ENCODE data around the gene DOCK7. TPM values are rescaled to one million over a fixed set of nuclear protein-coding genes. Genes with fewer than 3 reads are reported as not detected.

The DOCK7 gene
- polyA plus RNA-seq, 1 of the 3 experiments (the other 2 are of a cell fraction): 27.6 TPM

DNA sequence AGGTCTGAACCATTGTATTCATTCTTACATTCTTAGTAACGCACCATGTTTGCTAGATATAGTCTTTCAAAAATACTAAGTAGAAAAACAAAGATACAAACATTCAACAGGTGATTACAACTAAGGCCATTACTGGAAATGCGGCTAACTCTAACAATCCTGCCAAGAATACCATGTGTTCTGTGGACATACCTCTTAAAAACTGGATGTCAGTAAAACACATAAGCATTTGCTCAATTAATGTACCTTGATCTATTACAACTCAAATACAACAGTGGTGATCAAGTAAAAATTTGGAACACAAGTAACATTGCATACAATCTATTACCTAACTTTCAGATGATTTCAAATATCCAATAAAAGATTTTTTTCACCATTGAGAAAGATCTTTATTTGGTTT, 75.4 kb downstream of the DOCK7 start:
- Histone ChIP-seq H3K4me1 (ENCODE audit: control insufficient read depth in 1 of 2, insufficient read depth in 2 of 2, low read depth in 1 of 2, low read length in 1 of 2) (no peaks in the 10 kb centered on the region; a peak in 1 of 4 replicates), H3K9me2 (no peaks in the 10 kb centered on the region), H4K20me1 (ENCODE audit: insufficient read depth) (no peaks in the 10 kb centered on the region), H3K27me3 (ENCODE audit: insufficient read depth) (no peaks in the 10 kb centered on the region), H3K4me2 (no peak overlapping the region), H3K9me3 (no peaks in the 10 kb centered on the region; the same call in 1 of the 2 replicates), H3K36me3 (replicated peaks in 1 of 2; ENCODE audit: control insufficient read depth in 1 of 2, insufficient read depth in 2 of 2, low read length in 1 of 2) (peaks cover 17 to 38% of the 10 kb centered on the region in 2 experiments), H3K4me3 (ENCODE audit: low read depth in 2 of 2, low read length in 1 of 2) (no peak overlapping the region), H3F3A (replicated peaks; ENCODE audit: insufficient read depth) (peaks cover 17% of the 10 kb centered on the region), H3K27ac (ENCODE audit: low read depth in 2 of 2, low read length in 1 of 2) (no peak overlapping the region), H3K79me2 (ENCODE audit: insufficient read depth) (peaks cover 13% of the 10 kb centered on the region; the same call in 1 of the 2 replicates), H2AFZ (ENCODE audit: low read depth) (no peak overlapping the region), H3K9ac (no peak overlapping the region)
- 95% methylated on average over 2 of the region's 2 CpGs for WGBS (ENCODE audit: low lambda C conversion rate)
- ChIA-PET POLR2A (no interaction called here), CTCF (no interaction called here)
- TF ChIP-seq TAF1 (IDR thresholded peaks at IDR 0.05; ENCODE audit: borderline replicate concordance, low read depth, low read length) (no peak), ZBTB33 (IDR thresholded peaks at IDR 0.05; ENCODE audit: borderline replicate concordance, low read depth) (no peak), FOXJ3 (CRISPR knock-in tag; IDR thresholded peaks at IDR 0.05) (no peak), ELF1 (IDR thresholded peaks at IDR 0.05) (no peak), EZH2phosphoT487 (IDR thresholded peaks at IDR 0.05; ENCODE audit: borderline replicate concordance, low read depth) (no peak), GABPA (IDR thresholded peaks at IDR 0.05; ENCODE audit: low read depth) (no peak), NRF1 (IDR thresholded peaks at IDR 0.05; ENCODE audit: low read depth, low read length) (no peak), RCOR1 (IDR thresholded peaks at IDR 0.05; ENCODE audit: low read length) (no peak), RAD21 (IDR thresholded peaks at IDR 0.05; ENCODE audit: low read length) (no peak), GATA2 (CRISPR knock-in tag; IDR thresholded peaks at IDR 0.05) (no peak), SMC3 (IDR thresholded peaks at IDR 0.05; ENCODE audit: low read depth, low read length) (no peak), REST (IDR thresholded peaks at IDR 0.05; ENCODE audit: low read depth, low read length) (no peak), YY1 (IDR thresholded peaks at IDR 0.05; ENCODE audit: low read depth) (no peak), CHD2 (IDR thresholded peaks at IDR 0.05; ENCODE audit: low read length, partially characterized antibody) (no peak), USF1 (IDR thresholded peaks at IDR 0.05; ENCODE audit: borderline replicate concordance, low read depth) (no peak), EP300 (IDR thresholded peaks at IDR 0.05; ENCODE audit: borderline replicate concordance in 1 of 2, low read depth in 1 of 2, low read length in 1 of 2) (no peak), TEAD4 (IDR thresholded peaks at IDR 0.05; ENCODE audit: borderline replicate concordance, insufficient read depth) (no peak)
- TF ChIP-seq, protein P1, sequence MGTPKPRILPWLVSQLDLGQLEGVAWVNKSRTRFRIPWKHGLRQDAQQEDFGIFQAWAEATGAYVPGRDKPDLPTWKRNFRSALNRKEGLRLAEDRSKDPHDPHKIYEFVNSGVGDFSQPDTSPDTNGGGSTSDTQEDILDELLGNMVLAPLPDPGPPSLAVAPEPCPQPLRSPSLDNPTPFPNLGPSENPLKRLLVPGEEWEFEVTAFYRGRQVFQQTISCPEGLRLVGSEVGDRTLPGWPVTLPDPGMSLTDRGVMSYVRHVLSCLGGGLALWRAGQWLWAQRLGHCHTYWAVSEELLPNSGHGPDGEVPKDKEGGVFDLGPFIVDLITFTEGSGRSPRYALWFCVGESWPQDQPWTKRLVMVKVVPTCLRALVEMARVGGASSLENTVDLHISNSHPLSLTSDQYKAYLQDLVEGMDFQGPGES (IDR thresholded peaks at IDR 0.05; ENCODE audit: low read depth, low read length): no peak
- TF ChIP-seq, protein P2, sequence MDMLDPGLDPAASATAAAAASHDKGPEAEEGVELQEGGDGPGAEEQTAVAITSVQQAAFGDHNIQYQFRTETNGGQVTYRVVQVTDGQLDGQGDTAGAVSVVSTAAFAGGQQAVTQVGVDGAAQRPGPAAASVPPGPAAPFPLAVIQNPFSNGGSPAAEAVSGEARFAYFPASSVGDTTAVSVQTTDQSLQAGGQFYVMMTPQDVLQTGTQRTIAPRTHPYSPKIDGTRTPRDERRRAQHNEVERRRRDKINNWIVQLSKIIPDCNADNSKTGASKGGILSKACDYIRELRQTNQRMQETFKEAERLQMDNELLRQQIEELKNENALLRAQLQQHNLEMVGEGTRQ (IDR thresholded peaks at IDR 0.05; ENCODE audit: borderline replicate concordance, low read depth, low read length): no peak
- TF ChIP-seq, protein P3, sequence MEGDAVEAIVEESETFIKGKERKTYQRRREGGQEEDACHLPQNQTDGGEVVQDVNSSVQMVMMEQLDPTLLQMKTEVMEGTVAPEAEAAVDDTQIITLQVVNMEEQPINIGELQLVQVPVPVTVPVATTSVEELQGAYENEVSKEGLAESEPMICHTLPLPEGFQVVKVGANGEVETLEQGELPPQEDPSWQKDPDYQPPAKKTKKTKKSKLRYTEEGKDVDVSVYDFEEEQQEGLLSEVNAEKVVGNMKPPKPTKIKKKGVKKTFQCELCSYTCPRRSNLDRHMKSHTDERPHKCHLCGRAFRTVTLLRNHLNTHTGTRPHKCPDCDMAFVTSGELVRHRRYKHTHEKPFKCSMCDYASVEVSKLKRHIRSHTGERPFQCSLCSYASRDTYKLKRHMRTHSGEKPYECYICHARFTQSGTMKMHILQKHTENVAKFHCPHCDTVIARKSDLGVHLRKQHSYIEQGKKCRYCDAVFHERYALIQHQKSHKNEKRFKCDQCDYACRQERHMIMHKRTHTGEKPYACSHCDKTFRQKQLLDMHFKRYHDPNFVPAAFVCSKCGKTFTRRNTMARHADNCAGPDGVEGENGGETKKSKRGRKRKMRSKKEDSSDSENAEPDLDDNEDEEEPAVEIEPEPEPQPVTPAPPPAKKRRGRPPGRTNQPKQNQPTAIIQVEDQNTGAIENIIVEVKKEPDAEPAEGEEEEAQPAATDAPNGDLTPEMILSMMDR (IDR thresholded peaks at IDR 0.05): no peak
- no peak for DNase-seq

All from SK-N-SH (cell line).